OCI-LY7 (cell line): Measurements from ENCODE around the gene GMCL1.

ENCODE experiments used
- CTCF ChIP-seq: fragments of 200-600 bp; sonication (generic); conservative IDR thresholded peaks from 2 replicates; pipeline ENCODE4 v1.5.1; 2014; ENCODE audit warnings: mild to moderate bottlenecking, antibody characterized with exemption, low read length, moderate library complexity, mixed read lengths
- EZH2phosphoT487 ChIP-seq: fragments of 200-600 bp; sonication (generic); IDR thresholded peaks from 2 replicates; pipeline ENCODE4 v1.6.1; 2018; ENCODE audit warnings: low read depth, borderline replicate concordance, mild to moderate bottlenecking, mixed run types, antibody characterized with exemption, low read length, moderate library complexity, mixed read lengths

GRCh38 chr2:69829256-69830044 lies at the start of gene GMCL1:
- TF ChIP-seq CTCF (no peak), EZH2phosphoT487 (no peak)
